HCT116 (cell line): ENCODE results near the gene CDH24. TPM values are rescaled to one million over a fixed set of nuclear protein-coding genes. Genes with fewer than 3 reads are reported as not detected.

Experiments used
- ATAC-seq: fragments of 200-7000 bp; cut with Tn5 transposase; 2 replicates; pipeline ENCODE4 v1.9.1; 2020; ENCODE audit warnings: mild to moderate bottlenecking, moderate library complexity
- BruUV-seq: library from RNA; stranded (reverse); fragments of 400-500 nt; replicated peaks from 2 replicates; lab custom pipeline; 2021; lab: Mats Ljungman, UMichigan
- CTCF ChIA-PET: fragments of 300-600 bp; sonication (Branson Sonifier 250); formaldehyde crosslinking; loops from one replicate; lab custom pipeline; 2021; ENCODE audit warnings: antibody characterized with exemption; lab: Charles Lee
- POLR2A ChIA-PET: fragments of 300-600, 350-600 bp; sonication (Branson Sonifier 250); formaldehyde crosslinking; loops from one replicate; lab custom pipeline; 2021; ENCODE audit warnings: antibody characterized with exemption; lab: Charles Lee
- RAD21 ChIA-PET, 2 experiments: fragments of 300-600 bp; sonication (Branson Sonifier 250); formaldehyde crosslinking; loops; one replicate each; lab custom pipeline; 2023; ENCODE audit warnings: low total read pairs in 2 of 2; ENCODE audit not compliant: uncharacterized antibody in 2 of 2, unreplicated experiment in 2 of 2, low non-redundant PET in 1 of 2; lab: Charles Lee
- DNase-seq: peaks from one replicate; pipeline ENCODE4 v3.0.0-alpha.2; 2010; ENCODE audit warnings: low read depth, low spot score
- H2AFZ ChIP-seq: fragments of 200-600 bp; shearing (Covaris generic), sonication (generic); 2 replicates; pipeline ENCODE4 v1.6.1; 2017; ENCODE audit warnings: low read depth, mixed run types, mixed read lengths, antibody characterized with exemption, low read length; ENCODE audit not compliant: poor library complexity, severe bottlenecking
- H3K27ac ChIP-seq: 2 replicates; pipeline ENCODE4 v1.5.1; 2012; ENCODE audit warnings: low read depth, low read length
- H3K27me3 ChIP-seq: fragments of 200-600 bp; sonication (generic); 2 replicates; pipeline ENCODE4 v1.6.1; 2016; ENCODE audit warnings: mixed run types, low read length, mixed read lengths; ENCODE audit not compliant: insufficient read depth
- H3K36me3 ChIP-seq, 2 experiments: fragments of 200-500 bp in 1 of 2; fragments of 200-600 bp in 1 of 2; sonication (Bioruptor generic) in 1 of 2; sonication (generic) in 1 of 2; 2 replicates each; pipeline versions ENCODE4 v1.5.1 to v1.6.1; 2014 to 2016; ENCODE audit warnings: low read length in 2 of 2, inconsistent platforms in 1 of 2, mixed read lengths in 1 of 2, mixed run types in 1 of 2; ENCODE audit not compliant: insufficient read depth in 2 of 2, control insufficient read depth in 1 of 2
- H3K4me1 ChIP-seq, 2 experiments: fragments of 200-600 bp in 1 of 2; sonication (generic) in 1 of 2; 2 replicates each; pipeline versions ENCODE4 v1.5.1 to v1.6.1; 2012 to 2017; ENCODE audit warnings: low read length in 2 of 2, inconsistent platforms in 1 of 2, mild to moderate bottlenecking in 1 of 2, mixed read lengths in 1 of 2, mixed run types in 1 of 2, moderate library complexity in 1 of 2; ENCODE audit not compliant: insufficient read depth in 2 of 2, control insufficient read depth in 1 of 2
- H3K4me2 ChIP-seq: fragments of 200-600 bp; sonication (generic); 2 replicates; pipeline ENCODE4 v1.6.1; 2017; ENCODE audit warnings: mixed run types, low read length, mixed read lengths
- H3K4me3 ChIP-seq, 2 experiments: fragments of 200-600 bp in 1 of 2; sonication (generic) in 1 of 2; replicated peaks in 1 of 2; 2 replicates each; pipeline ENCODE4 v1.5.1; 2011 to 2016; ENCODE audit warnings: low read length in 2 of 2, control low read depth in 1 of 2, low read depth in 1 of 2, mild to moderate bottlenecking in 1 of 2, mixed read lengths in 1 of 2, mixed run types in 1 of 2
- H3K79me2 ChIP-seq: fragments of 200-600 bp; sonication (generic); 2 replicates; pipeline ENCODE4 v1.6.1; 2017; ENCODE audit warnings: mild to moderate bottlenecking, mixed run types, low read length, moderate library complexity, mixed read lengths; ENCODE audit not compliant: insufficient read depth
- H3K9ac ChIP-seq: fragments of 200-600 bp; sonication (generic); 2 replicates; pipeline ENCODE4 v1.6.1; 2016; ENCODE audit warnings: low read length, mixed read lengths
- H3K9me2 ChIP-seq: fragments of 200-600 bp; sonication (generic), shearing (Covaris generic); 2 replicates; pipeline ENCODE4 v1.6.1; 2017; ENCODE audit warnings: mixed run types, mild to moderate bottlenecking, moderate library complexity; ENCODE audit not compliant: insufficient read depth
- H3K9me3 ChIP-seq, 2 experiments: fragments of 200-500 bp in 1 of 2; fragments of 200-600 bp in 1 of 2; sonication (Bioruptor generic) in 1 of 2; sonication (generic) in 1 of 2; 2 replicates each; pipeline ENCODE4 v1.6.1; 2014 to 2017; ENCODE audit warnings: low read length in 2 of 2, mixed read lengths in 2 of 2, inconsistent platforms in 1 of 2, low read depth in 1 of 2, mild to moderate bottlenecking in 1 of 2, mixed run types in 1 of 2, moderate library complexity in 1 of 2; ENCODE audit not compliant: control insufficient read depth in 1 of 2, insufficient read depth in 1 of 2
- H4K20me1 ChIP-seq: fragments of 200-600 bp; sonication (generic), shearing (Covaris generic); 2 replicates; pipeline ENCODE4 v1.6.1; 2017; ENCODE audit warnings: mixed run types, mild to moderate bottlenecking, moderate library complexity; ENCODE audit not compliant: insufficient read depth
- CBX3 ChIP-seq: IDR thresholded peaks from 2 replicates; pipeline ENCODE4 v1.6.1; 2012; ENCODE audit warnings: low read depth
- ELF1 ChIP-seq: IDR thresholded peaks from 2 replicates; pipeline ENCODE4 v1.6.1; 2012; ENCODE audit warnings: low read depth, borderline replicate concordance
- EZH2 ChIP-seq: fragments of 200-600 bp; sonication (generic); IDR thresholded peaks from 2 replicates; pipeline ENCODE4 v1.6.1; 2017; ENCODE audit warnings: antibody characterized with exemption, mixed run types
- JUND ChIP-seq: IDR thresholded peaks from 2 replicates; pipeline ENCODE4 v1.6.1; 2012
- RAD21 ChIP-seq: IDR thresholded peaks from 2 replicates; pipeline ENCODE4 v1.6.1; 2012; ENCODE audit warnings: low read depth, mild to moderate bottlenecking
- REST ChIP-seq: IDR thresholded peaks from 2 replicates; pipeline ENCODE4 v1.6.1; 2012; ENCODE audit warnings: low read depth
- SIN3A ChIP-seq: IDR thresholded peaks from 2 replicates; pipeline ENCODE4 v1.6.1; 2012; ENCODE audit warnings: low read depth
- SP1 ChIP-seq: IDR thresholded peaks from 2 replicates; pipeline ENCODE4 v1.6.1; 2012; ENCODE audit warnings: low read depth
- SRF ChIP-seq: IDR thresholded peaks from 2 replicates; pipeline ENCODE4 v1.6.1; 2012; ENCODE audit warnings: low read depth
- TCF7L2 ChIP-seq: IDR thresholded peaks from 2 replicates; pipeline ENCODE4 v1.7.0; 2011; ENCODE audit warnings: borderline replicate concordance, inconsistent platforms; ENCODE audit not compliant: insufficient read depth, insufficient read length; ENCODE audit errors: extremely low read depth
- YY1 ChIP-seq: IDR thresholded peaks from 2 replicates; pipeline ENCODE4 v1.6.1; 2011; ENCODE audit warnings: low read length, low read depth, moderate library complexity, mild to moderate bottlenecking; ENCODE audit not compliant: insufficient replicate concordance; ENCODE audit errors: extremely low read depth
- ZFX ChIP-seq: fragments of 450-650 bp; IDR thresholded peaks from 2 replicates; pipeline ENCODE4 v1.6.1; 2017
- ZNF274 ChIP-seq: fragments of 200-500 bp; sonication (Bioruptor generic); IDR thresholded peaks from 2 replicates; pipeline ENCODE4 v1.6.1; 2014; ENCODE audit warnings: mild to moderate bottlenecking, low read depth, low read length, inconsistent platforms
- intact Hi-C: fragments of 100-400 bp; cut with micrococcal nuclease; formaldehyde crosslinking; loops from 2 replicates; pipeline ENCODE4 v1.10.0; 2022
- total RNA-seq: library from RNA; stranded (reverse); gene quantifications from one replicate; pipeline ENCODE4 v1.2.1, GENCODE V29; 2021; ENCODE audit not compliant: unreplicated experiment
- TF ChIP-seq, protein P1 (sequence below): IDR thresholded peaks from 2 replicates; pipeline ENCODE4 v1.6.1; 2012

Gene CDH24
- total RNA-seq, 1 experiment from 2014 or later, result 19.3 TPM

GRCh38 chr14:23060536-23061260 lies 3.4 kb upstream of the CDH24 start (continued):
- TF ChIP-seq TCF7L2 (no peak), SRF (no peak), SIN3A (no peak), YY1 (no peak), RAD21 (no peak), ZFX (no peak), JUND (no peak), EZH2 (no peak), SP1 (no peak)

DNA sequence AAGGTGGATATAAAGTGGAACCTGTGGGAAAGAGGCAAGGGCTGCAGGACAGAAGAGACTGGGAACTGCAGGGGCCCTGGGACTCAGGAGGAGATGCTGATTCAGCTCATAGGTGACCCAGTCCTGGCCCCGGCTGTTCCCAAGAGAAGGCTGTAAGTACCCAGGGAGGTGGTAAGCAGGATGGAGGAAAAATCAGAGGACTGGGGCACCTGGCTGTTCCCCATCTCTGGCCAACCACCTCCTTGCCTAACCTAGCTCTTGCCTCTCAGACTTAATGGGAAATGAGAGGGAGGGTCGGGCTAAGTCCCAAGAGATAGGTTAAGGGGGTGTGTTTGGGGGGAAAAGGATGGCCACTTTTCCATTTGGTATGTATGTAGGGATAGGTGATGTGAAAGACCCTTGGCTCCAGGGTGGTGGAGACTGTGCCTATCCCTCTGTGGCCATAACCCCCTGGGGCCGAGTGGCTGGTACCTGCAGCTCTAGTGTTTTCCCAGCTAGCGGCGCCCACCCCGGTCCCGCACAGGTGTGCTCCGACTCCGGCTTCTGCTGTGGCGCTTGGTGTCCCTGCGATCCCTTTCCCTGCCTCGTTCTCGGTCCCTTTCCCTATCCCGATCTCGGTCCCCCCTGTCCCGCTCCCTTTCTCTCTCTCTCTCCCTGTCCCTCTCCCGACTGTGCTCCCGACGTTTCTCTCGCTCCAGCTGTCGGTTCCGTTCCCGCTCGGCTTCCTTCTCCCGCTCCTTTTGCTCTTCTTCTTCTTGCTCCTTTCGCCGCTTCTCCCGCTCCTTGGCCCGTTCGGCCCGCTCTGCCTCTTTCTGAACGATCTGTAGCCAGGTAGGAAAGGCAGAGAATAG lies 1.6 kb upstream of the CDH24 start:
- DNase-seq (no peak), ATAC-seq (no peak)
- POLR2A ChIA-PET, result interaction anchor here (0.9 to 1.7 kb wide), 7 partner anchors 7 to 82 kb away, joined by 3 to 10 read pairs (median 5); no protein-coding TSS in a partner anchor
- CTCF ChIA-PET, result interaction anchor here (1.0 to 9.9 kb wide), 24 partner anchors 10 to 499 kb away, joined by 3 to 175 read pairs (median 5); partner anchors contain the start of genes ACIN1, AJUBA, C14orf119 and PRMT5
- H3K9me2 ChIP-seq, result no peaks in the 10 kb centered on the region
- no peaks in the 10 kb centered on the region for H3K9me3 ChIP-seq
- peaks cover 27 to 51% of the 10 kb centered on the region in 2 experiments for H3K4me1 ChIP-seq
- H2AFZ ChIP-seq, result no peak overlapping the region
- H3K4me2 ChIP-seq, result peak overlapping the region; percentile 95; the same call in 1 of the 2 replicates
- H3K27me3 ChIP-seq, result no peaks in the 10 kb centered on the region
- RAD21 ChIA-PET, result interaction anchor here (1.0 to 1.3 kb wide), 5 partner anchors 10 to 87 kb away, joined by 3 to 12 read pairs (median 5); partner anchors contain the start of gene AJUBA (in 1 of the 2)
- TF ChIP-seq, protein P1, sequence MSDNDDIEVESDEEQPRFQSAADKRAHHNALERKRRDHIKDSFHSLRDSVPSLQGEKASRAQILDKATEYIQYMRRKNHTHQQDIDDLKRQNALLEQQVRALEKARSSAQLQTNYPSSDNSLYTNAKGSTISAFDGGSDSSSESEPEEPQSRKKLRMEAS, result no peak
- no peak for TF ChIP-seq REST
- no peak for TF ChIP-seq JUND
- no peak for TF ChIP-seq SRF
- TF ChIP-seq RAD21, result no peak
- no peak for TF ChIP-seq CBX3
- no peak for TF ChIP-seq ZNF274
- no peak for TF ChIP-seq YY1
- TF ChIP-seq TCF7L2, result no peak
- TF ChIP-seq SP1, result no peak
- TF ChIP-seq ELF1, result no peak
- TF ChIP-seq SIN3A, result no peak
- intact Hi-C loops, result loop anchor here (1.0 to 5.0 kb wide), 4 partner anchors 52 to 502 kb away; no protein-coding TSS in a partner anchor
- no peaks in the 10 kb centered on the region for H4K20me1 ChIP-seq
- peaks cover 29 to 35% of the 10 kb centered on the region in 2 experiments; a peak in 3 of 4 replicates for H3K36me3 ChIP-seq
- TSS peak; percentile 68 for BruUV-seq
- H3K9ac ChIP-seq, result no peak overlapping the region
- no peak overlapping the region for H3K4me3 ChIP-seq
- peak overlapping the region; percentile 84 for H3K27ac ChIP-seq
- peaks cover 7% of the 10 kb centered on the region; the same call in 1 of the 2 replicates for H3K79me2 ChIP-seq
